Colonic mucosa (tissue), 4 donors: ENCODE measurements around the gene TPCN1. TPM values are rescaled to one million over a fixed set of nuclear protein-coding genes. Genes with fewer than 3 reads are reported as not detected.

Experiments
- DNase-seq: peaks from one replicate; pipeline ENCODE4 v3.0.0-alpha.2; 2020
- H3K27ac ChIP-seq: fragments of 200-600 bp; one replicate; pipeline ENCODE4 v1.8.0; 2021
- H3K27me3 ChIP-seq: fragments of 200-600 bp; one replicate; pipeline ENCODE4 v1.8.0; 2021
- H3K36me3 ChIP-seq: fragments of 200-600 bp; one replicate; pipeline ENCODE4 v1.8.0; 2021
- H3K4me1 ChIP-seq: fragments of 200-600 bp; one replicate; pipeline ENCODE4 v1.8.0; 2021; ENCODE audit warnings: mild to moderate bottlenecking
- H3K4me3 ChIP-seq: fragments of 200-600 bp; one replicate; pipeline ENCODE4 v1.8.0; 2021
- H3K9ac ChIP-seq, 2 donors: one replicate each; pipeline ENCODE4 v1.7.0; 2013; ENCODE audit warnings: control low read depth in 2 of 2, low read depth in 2 of 2, low read length in 2 of 2
- H3K9me3 ChIP-seq: fragments of 200-600 bp; one replicate; pipeline ENCODE4 v1.8.0; 2021
- intact Hi-C: fragments of 100-400 bp; cut with DNase I; formaldehyde crosslinking; loops from one replicate; pipeline ENCODE4 v1.14.1; 2022
- total RNA-seq, 2 donors: library from RNA; stranded (reverse); fragmentation: NEBNext Ultra II Directional in 1 of 2; extraction: Animal tissue kit (Norgen Biotek cat#: 25700) in 1 of 2; gene quantifications; one replicate each; pipeline ENCODE4 v1.2.1, GENCODE V29; 2021
- TF ChIP-seq, protein P1 (sequence below): fragments of 200-600 bp; IDR thresholded peaks from one replicate; pipeline ENCODE4 v1.8.0; 2022; ENCODE audit warnings: antibody characterized with exemption, mild to moderate bottlenecking
- donor health status: healthy.
- donor health status: DM: no; HTN: no; CAD: no.
- donor health status: DM: no; HTN: no; CAD: no.

Gene TPCN1
- total RNA-seq, 2 donors from 2014 or later = 55.5 to 85.6 TPM

DNA sequence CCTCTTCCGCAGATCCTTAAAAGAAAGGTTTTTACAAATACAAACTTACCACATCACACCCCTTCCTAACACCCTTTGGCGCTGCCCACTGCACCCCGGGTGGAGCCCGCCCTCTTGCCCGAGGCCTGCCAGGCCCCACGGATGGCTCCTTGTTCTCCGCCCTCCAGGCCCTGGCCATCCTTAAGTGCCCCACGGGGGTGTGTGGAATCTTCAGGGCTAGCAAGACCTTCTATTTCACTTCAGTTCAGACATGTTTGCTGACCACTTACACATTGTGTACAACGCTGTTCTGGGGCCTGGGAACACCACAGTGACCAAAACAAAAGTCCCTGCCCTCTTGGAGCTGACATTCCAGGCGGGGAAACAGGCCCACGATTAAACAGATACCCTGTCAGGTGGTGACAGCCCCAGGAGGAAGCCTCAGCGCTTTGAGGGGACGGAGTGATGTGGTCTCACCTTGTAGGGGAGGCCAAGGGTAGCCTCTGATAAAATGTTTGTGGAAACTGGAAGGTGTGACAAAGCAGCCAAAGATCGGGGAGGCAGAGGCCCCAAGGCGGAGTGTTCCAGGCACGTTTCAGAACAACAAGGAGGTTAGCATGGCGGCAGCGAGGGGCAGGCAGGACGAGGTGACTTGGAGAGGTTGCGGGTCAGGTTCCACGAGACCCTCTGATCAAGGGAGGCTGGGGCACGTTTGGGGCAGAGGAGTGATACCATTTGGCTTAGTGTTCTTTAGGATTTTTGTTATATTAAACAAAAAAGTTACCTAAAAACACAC lies 27.0 kb downstream of the TPCN1 start:
- DNase-seq = no peak
- intact Hi-C loops = no loop called here
- Histone ChIP-seq H3K4me1 (peaks cover 27% of the 10 kb centered on the region), H3K4me3 (no peak overlapping the region), H3K27me3 (no peaks in the 10 kb centered on the region), H3K9me3 (no peaks in the 10 kb centered on the region), H3K9ac (no peak overlapping the region), H3K36me3 (no peaks in the 10 kb centered on the region), H3K27ac (no peak overlapping the region)
- TF ChIP-seq, protein P1, sequence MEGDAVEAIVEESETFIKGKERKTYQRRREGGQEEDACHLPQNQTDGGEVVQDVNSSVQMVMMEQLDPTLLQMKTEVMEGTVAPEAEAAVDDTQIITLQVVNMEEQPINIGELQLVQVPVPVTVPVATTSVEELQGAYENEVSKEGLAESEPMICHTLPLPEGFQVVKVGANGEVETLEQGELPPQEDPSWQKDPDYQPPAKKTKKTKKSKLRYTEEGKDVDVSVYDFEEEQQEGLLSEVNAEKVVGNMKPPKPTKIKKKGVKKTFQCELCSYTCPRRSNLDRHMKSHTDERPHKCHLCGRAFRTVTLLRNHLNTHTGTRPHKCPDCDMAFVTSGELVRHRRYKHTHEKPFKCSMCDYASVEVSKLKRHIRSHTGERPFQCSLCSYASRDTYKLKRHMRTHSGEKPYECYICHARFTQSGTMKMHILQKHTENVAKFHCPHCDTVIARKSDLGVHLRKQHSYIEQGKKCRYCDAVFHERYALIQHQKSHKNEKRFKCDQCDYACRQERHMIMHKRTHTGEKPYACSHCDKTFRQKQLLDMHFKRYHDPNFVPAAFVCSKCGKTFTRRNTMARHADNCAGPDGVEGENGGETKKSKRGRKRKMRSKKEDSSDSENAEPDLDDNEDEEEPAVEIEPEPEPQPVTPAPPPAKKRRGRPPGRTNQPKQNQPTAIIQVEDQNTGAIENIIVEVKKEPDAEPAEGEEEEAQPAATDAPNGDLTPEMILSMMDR = no peak

DNA sequence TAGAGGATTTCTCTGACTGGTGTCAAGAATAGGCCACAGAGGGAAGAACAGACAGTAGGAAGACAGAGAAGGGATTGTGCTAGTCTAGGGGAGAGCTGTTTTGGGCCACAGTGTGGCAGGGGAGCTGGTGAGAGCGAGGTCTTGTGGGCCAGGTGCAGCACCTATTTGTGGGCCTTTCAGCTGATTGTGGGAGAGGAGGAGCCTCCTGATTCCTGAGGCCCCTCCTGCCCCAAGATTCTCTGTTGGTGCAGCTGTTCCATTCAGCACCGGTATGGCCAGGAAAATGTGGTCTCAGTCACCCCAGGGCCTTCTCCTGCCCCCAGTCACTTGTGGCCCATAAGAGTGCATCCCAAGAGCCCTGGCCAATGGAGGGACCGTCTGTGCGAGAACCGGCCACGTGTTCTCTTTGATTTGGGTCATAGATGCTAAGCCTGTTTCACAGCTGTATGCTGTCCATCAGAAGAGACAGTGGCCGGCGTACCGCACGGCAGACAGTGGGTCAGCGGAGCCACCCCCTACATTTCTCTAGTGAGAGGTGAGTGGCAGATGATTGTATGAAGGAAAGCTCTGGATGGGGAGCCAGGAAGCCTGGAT lies 27.7 kb downstream of the TPCN1 start:
- H3K9me3 ChIP-seq = no peaks in the 10 kb centered on the region
- no peaks in the 10 kb centered on the region for H3K27me3 ChIP-seq
- intact Hi-C loops = no loop called here
- H3K27ac ChIP-seq = no peak overlapping the region
- H3K36me3 ChIP-seq = no peaks in the 10 kb centered on the region
- no peak overlapping the region for H3K4me3 ChIP-seq
- TF ChIP-seq, protein P1 = no peak
- DNase-seq = no peak
- H3K9ac ChIP-seq = no peak overlapping the region
- peaks cover 20% of the 10 kb centered on the region for H3K4me1 ChIP-seq

DNA sequence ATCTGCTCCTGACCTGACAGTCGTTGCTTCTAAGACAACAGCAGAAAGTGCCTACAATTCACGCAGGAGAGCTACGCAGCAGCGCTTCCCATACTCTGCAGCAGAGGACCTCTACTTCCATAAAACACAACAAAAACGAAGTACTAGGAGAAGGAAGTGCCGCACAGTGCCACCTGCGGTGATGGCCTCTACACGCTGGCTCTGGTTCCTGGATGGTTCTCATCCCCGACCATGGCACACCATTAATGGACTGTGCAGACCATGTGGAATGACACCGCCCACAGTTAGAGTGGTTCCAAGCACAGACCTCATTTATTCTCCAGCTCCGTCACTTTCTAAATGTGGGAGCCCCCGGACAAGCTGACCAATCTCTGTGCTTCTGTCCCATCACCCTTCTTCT lies 28.3 kb downstream of the TPCN1 start:
- Histone ChIP-seq H3K36me3 (no peaks in the 10 kb centered on the region), H3K27me3 (no peaks in the 10 kb centered on the region), H3K9me3 (no peaks in the 10 kb centered on the region), H3K27ac (no peak overlapping the region), H3K4me3 (no peak overlapping the region), H3K9ac (no peak overlapping the region), H3K4me1 (peaks cover 14% of the 10 kb centered on the region)
- no peak for DNase-seq
- TF ChIP-seq, protein P1 = no peak
- intact Hi-C loops = no loop called here

DNA sequence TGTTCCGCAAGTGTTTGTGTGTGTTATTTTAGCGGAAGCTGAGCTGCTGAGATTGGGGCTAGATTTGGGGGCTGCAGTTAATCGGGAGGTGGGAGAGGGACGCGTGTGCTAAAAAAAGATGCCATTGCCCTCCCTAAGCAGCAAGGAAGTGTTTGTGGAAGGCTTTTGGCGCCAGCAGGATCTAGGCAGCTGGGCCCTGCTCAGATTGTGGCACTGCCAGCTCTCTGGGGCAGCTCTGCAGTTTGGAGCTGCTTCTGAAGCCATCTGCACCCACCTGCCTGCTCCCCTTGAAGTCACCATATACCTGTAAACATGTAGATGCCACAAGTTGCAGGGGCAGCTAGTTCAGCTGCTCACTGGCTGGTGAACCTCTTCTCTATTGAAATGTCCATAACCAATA lies 28.8 kb downstream of the TPCN1 start:
- H3K4me1 ChIP-seq = peaks cover 9% of the 10 kb centered on the region
- no peaks in the 10 kb centered on the region for H3K9me3 ChIP-seq
- intact Hi-C loops = no loop called here
- no peak overlapping the region for H3K9ac ChIP-seq
- no peak overlapping the region for H3K4me3 ChIP-seq
- no peaks in the 10 kb centered on the region for H3K36me3 ChIP-seq
- TF ChIP-seq, protein P1 = no peak
- no peak overlapping the region for H3K27ac ChIP-seq
- no peak for DNase-seq
- no peaks in the 10 kb centered on the region for H3K27me3 ChIP-seq

DNA sequence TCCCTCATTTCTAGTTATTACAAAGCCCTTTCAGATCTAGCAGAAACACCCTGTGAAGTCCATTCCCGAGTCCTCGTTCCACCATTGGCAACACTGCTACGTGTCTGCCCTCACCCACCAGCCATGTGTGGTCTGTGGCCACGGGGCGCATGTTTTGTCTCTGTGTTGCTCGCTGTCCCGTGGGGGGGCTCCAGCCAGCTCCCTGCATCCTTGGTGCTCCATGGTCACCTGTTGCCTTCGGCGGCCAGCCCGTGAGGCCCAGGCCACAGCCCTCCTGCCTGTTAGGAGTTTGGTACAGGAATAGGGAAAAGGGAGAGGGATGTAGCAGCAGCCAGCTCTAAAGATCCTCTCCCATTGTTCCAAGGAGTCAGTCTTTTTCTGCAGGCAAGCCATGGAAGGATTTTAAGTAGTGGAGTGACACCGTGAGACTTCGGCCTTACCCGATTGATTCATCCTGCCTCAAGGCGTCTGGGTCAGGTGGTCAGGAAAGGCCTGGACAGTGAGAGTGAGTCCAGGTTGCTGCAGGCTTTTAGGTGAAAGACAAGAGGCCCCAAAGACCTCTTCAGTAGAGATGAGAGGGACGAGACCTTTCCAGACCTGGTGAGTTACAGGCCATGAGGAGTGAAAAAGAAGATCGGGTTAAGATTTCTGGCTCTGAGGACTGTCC lies 30.3 kb downstream of the TPCN1 start:
- Histone ChIP-seq H3K9ac (no peak overlapping the region), H3K27me3 (no peaks in the 10 kb centered on the region), H3K4me1 (peaks cover 4% of the 10 kb centered on the region), H3K4me3 (no peak overlapping the region), H3K9me3 (no peaks in the 10 kb centered on the region), H3K27ac (no peak overlapping the region), H3K36me3 (no peaks in the 10 kb centered on the region)
- intact Hi-C loops = no loop called here
- TF ChIP-seq, protein P1 = no peak
- no peak for DNase-seq
